GM18498 (cell line): ENCODE measurements around the gene UBXN6.
A peak's percentile ranks its signal among the peaks of the same experiment; 100 is the strongest.

Experiments
- ATAC-seq: cut with Tn5 transposase; IDR thresholded peaks from one replicate; pipeline ENCODE4 v1.9.1; 2021; ENCODE audit warnings: mild to moderate bottlenecking, moderate library complexity; ENCODE audit not compliant: unreplicated experiment

The UBXN6 gene

DNA sequence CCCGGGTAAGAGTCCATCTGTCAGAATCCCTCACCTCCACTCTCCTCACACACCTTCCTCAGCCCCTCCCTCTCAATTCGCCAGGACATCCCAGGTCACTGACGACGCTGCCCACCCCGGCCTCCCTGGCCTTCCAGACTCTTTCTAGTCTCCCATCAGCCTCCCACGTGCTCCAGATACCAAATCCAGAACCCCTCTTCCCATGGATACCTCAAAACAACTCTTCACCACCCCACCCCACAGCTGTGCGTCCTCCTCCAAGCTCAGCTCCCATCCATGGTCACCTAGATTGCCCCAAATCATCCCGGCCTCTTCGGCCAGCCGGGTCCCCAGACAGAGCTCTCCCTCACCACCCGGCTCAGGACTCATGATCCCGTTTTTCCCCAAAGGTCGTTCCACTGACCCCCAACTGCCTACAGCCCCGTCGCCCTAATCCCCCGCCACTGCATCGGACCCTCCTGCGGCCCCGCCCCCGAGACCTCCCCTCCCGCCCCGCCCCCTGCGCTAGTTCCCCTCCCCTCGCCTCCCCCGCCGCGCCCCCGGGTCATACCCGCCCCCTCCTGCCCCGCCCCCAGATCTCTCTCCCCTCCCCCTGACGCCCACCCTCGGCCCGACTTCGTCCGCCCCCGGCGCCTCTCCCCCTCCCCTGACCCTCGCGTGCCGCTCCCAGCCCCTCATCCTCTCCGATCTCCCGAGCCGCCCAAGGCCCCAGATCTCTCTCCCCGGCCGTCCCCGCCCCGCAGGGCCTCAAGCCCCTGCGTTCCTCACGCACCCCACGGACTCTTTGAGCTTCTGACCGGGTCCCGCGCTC lies 546 bp downstream of the UBXN6 start:
- peak; percentile 9 for ATAC-seq

DNA sequence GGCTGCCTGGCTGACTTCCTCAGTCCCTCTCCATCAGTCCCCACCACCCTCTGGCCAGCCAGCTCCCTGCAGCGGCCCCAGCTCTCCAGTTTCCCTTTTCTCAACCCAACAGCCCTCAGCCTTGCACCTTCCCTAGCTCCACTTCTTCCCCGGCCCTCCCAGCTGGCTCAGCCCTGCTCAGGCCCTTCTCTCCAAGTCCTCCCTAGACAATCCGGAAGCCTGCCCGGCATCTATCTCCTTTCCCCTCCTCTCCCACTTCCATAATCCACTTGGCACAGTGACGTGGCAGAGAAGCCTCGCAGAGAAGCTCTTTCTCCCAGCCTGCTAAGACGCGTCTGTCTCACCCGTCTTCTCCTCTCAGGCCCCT lies 1.1 kb downstream of the UBXN6 start:
- ATAC-seq = no peak

DNA sequence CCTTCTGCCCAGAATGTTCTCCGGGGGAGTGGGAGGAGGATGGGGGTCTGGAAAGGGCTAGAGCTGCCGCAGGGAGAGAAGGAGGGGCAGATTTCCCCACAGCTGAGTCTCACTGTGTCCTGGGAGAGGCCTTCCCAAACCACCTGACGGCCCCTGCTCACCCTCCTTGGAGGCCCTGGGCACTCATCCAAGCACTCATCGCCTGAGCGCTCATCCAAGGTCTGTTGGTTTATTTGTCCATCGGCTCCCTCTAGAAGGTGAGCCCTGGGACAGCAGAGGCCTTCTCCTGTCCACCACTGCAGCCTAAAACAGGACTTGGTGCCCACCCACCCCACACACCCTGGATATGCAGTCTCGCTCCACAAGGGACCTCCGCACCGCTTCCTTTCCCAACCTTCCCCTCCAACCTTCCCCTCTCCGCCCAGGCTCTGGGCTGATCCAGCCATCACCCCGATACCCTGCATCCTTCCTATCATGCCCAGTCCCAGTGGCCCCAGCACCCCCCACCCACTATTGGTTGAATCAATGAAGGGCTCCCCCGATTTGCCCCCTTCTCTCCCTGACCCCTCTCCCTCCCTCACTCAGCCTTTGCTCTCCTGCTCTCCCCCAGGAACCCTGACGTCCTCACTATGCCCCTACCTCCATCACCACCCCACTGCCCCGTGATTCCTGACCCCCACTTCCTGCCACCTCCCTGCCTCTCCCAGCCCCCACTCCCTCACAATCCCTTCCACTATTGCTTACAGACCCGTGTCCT lies 1.7 kb downstream of the UBXN6 start:
- ATAC-seq = no peak

DNA sequence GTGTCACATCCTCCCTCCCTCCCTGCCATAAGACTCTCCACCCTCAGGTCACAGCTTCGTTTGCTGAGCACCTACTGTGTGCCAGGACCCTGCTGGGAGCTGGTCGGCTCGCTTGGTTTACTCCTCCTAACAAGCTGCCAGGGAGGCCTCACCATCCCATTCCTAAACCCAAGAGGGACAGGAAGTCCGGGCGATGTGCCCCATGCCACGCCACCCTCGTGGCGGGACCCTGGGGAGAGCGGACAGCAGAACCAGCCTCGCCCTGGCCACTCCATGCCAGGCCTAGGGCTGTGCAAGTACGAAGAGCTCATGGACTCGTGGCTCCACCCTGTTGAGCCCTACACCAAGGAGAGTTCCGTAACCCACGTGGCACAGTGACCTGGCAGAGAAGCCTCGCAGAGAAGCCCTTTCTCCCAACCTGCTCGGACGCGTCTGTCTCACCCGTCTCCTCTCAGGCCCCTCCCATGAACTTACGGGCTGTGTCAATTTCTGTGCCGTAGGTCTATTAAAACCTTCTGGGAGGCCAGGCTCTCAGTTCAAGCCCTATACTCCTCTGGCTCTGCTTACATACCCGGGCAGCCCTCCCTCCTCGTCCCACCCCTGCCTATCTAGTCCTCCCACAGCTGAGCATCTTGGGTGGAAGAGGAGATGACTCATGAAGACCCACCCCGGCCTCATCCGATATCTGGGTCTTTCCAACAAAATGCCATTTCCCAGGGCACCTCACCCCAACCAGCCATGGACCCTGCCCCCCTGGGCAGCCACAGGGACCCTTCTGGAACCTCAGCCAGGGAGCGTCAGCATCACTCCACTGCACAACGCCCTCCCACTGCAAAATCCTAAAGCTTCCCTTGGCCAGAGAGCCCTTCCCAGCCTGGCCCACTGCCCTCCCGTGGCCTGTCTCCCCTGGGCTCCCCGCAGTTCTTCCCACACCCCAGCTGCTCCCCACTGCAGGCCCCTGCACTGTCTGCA lies 2.6 kb downstream of the UBXN6 start:
- no peak for ATAC-seq

DNA sequence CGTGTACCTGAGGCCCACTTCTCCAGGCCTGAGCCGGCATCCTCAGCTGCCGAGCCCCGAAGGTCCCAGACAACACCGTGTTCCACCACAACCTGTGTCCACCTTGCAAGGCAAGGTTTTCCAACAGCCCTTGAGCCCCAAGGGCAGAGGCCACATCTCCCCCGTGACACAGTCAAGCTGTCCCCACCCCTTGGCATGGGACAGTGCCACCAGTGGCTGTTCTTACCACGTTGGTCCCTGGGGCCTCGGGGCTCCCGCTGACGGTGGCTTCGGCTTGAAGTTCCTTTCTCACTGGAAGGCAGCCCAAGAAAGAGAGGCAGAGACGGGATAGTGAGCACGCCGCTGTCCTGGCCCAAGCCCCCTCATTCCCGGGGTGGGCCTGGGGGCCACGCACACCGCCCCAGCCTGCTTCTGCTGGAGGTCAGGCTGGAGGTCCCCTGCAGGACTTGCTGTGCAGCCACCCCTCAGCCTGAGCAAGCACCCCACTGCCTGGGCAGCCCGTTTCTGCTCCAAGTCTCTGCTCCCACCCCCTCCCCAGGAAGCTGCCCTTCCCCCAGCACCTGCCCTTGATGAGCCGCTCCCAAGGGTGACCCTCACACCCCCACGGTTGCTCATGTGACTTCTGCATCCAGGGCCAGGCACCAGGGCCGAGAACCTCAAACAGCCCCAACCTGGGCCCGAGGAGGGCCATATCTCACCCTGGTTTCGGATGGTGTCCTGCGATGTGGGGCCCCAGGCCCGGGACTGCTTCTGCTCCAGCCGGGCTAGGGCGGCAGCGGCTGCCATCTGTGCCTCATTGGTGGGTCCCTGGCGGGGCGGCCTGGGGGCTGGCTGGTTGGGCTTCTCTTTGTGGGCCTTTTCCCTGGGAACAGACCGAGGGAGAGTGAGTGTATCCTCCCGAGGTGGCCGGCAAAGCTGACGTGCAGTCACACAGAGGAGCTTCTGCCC lies 4.1 kb downstream of the UBXN6 start:
- ATAC-seq = no peak

DNA sequence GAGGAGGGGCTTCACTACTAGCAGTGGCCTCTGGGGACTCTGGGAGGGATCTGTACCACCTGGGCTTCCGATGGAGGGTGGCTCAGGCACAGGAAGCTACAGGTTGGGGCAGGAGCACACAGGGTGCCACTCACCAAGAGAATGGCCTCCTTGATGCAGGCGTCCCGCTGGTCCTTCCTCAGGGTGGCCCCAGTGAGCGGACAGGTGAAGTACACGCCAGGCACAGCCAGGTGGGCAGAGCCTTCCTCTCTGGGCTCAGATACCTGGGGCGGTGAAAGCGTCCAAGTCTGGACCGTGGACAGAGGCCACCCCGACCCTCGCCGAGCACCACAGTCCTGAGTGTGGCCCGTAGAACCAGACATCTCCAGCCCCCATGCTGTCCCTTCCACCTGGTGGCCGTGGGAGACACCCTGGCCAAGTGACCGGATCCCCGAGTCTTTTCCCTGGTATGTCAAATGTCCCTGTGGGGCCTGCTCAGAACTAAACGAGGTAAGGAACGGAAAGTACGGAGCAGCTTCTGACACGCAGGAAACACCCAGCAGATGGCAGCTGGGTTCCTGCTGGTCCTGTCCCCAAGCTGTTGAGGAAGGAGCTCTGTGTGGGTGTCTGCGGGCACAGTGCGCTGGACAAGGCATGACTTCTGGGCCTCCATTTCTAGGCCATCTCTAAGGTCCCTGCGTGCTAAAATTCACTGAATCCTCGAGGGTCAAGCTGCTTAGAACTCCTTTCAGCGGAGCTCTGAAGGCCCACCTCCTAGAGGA lies 5.2 kb downstream of the UBXN6 start:
- no peak for ATAC-seq

DNA sequence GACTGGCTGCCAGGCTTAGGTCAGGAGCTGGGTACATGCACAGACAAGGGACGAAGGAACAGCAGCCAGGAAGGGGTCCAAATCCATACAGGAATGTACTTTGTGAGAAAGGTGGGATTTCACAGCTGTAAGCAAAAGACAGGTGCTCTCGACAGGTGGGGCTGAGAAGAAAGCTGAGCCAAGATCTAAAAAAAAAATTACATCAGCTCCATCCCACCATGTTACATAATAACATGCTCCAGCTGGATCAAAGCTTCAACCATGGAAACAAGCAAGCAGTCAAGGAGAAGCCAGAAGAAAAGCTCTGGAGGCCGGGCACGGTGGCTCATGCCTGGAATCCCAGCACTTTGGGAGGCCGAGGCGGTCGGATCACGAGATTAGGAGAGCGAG lies 8.0 kb downstream of the UBXN6 start:
- no peak for ATAC-seq

DNA sequence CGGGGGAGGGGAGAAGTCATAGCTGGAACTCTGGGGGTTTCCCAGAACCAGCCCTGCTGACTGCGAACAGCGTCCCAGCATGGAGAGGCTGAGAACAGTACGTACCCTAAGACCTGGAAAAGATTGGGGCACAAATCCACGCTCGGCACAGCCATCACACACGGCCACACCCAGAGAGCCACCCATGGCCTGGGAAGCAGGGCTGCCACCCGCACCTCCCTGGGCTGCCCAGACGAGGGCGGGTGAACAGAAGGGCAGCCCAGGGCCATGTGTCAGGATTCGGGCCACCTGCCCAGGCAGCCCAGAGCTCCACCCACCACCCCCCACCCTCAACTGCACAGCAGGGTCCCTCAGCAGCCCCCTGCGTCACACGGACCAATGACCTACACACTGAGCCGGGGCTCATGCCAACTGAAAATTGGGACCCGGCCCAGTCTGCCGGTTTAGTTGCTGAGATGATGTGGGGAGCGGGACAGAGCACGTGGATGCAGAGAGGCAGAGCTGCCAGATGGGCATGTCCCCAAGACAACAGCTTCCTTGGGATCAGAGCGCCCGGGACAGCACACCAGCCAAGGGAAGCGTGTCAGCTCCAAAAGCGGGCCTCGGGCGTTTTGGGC lies 8.5 kb downstream of the UBXN6 start:
- no peak for ATAC-seq

DNA sequence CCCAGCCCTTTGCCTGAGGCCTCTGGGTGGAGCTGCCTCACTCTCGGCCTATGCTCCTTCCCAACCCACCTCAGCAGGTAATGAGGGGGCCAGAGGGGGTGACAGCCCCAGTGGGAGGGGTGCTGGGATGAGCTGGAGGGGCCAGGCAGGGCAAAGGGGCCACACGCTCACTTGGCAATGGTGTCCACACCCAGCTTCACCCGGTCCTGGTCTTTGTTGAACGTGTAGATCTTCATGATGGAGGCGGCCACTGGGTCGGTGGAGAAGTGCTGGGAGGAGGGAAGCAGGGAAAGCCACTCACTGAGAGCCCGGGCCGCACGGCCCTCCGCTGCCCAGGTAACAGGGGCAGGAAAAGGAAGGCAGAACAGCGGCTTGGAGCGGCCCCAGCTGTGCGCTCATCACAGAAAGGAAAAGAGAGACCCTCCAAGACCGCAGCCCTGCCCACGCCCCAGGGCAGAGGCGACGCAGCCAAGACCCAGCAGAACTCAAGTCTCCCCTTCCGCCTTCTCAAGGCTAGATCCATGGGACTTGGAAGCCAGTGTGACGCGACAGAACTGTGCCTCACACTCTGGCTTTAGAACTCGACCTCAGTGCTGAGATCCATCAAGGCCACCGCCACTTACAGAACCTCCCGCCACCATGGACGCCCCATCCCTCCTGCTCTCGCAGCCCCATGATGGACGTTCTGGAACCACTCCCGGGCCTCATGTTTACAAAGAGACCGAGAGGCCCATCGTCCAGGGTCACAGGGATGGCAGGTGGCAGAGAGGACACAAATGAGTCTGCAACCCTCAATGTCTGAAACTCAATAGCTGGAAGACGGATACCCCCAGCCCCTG lies 9.2 kb downstream of the UBXN6 start:
- no peak for ATAC-seq

DNA sequence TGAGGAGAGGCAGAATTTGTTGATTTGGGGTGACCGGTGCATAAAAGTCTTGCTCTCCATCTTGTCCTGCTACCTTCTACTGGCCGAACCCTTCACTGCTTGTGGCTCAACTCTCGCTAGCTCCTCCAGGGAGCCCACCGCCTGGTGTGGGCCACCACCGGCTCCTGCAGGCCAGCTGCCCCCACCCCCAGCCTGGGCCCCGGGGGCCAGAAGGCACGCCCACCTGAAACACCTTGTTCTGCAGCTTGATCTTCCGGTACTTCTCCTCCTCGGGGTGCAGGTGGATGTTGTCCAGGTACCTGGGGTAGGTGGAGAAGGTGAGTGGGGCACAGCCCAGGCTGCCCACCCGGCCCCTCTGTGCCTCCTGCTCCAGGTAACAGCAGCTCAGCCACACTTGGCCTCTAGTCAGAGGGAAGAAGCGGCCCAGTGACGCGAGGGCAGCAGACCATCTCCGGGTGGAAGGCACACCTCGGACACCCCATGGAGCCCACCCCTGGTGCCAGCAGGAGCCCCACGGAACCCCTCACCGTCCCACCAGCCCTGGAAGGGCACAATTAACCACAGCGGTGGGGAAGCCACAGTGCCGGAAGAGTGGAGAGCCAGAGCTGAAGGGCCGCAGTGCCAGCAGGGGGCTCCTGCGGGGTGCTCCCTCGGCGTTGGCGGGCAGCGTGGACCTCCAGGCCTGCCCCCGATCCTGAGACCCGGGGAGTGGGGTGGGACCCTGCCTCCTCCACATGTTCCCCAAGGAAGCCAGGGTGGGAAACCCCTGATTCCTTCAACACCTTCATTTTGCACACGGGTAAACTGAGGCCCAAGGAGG lies 10.1 kb downstream of the UBXN6 start:
- no peak for ATAC-seq

DNA sequence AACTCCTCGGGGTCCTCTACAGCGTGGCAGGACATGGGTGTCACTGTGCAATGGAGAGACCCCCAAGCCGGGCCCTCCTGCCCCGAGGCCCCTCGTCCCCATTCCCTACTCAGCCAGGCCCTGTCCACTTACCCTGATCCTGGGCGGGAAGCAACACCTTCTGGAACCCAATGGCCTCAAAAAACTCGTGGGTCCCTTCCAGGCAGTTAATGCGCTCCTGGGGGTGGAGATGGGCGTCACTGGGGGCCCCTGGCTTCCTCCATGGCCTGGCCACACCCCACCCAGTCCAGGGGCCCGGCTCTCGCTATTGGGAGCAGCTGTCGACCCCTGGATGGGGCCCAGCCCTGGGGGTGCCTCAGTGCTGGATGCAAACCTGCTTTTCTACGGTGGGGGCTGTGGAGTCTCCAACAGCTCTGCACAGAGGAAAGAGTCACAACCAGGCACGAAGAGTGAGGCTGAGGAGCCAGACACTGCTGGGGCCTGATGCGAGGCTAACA lies 10.8 kb downstream of the UBXN6 start:
- no peak for ATAC-seq

DNA sequence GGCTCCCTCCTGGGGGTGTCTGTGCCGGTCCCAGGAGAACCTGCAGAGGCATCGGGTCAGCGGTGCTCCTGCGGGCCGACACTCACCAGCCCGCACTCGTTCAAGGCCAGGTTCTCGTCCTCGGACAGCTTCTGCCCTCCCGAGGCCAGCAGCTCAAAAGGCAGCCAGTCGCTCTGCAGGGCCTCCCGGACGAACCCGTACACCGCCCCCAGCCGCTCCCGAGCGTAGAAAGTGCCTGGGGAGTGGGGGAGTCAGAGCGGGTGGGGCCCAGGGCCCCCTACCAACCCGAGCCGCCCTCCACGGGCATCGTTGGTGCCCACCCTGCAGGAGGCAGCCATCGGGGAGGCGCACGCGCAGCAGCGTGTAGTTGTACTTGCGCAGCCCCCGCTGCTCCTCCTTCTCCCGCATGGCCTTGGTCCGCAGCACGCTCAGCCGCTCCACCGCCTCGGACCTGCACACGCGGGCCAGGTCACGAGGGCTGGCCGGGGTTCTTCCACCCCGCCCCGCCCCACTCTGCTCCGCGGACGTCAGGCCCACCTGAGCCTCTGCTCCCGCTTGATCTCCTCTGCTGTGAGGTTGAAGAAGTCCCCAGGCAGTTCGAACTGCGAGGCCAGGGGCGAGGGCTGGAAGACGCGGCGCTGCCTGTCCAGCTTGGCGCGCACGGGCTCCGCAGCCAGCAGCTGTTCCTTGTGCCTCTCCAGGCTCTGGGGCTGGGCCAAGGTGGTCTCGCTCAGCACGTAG lies 11.5 kb downstream of the UBXN6 start:
- ATAC-seq = no peak

DNA sequence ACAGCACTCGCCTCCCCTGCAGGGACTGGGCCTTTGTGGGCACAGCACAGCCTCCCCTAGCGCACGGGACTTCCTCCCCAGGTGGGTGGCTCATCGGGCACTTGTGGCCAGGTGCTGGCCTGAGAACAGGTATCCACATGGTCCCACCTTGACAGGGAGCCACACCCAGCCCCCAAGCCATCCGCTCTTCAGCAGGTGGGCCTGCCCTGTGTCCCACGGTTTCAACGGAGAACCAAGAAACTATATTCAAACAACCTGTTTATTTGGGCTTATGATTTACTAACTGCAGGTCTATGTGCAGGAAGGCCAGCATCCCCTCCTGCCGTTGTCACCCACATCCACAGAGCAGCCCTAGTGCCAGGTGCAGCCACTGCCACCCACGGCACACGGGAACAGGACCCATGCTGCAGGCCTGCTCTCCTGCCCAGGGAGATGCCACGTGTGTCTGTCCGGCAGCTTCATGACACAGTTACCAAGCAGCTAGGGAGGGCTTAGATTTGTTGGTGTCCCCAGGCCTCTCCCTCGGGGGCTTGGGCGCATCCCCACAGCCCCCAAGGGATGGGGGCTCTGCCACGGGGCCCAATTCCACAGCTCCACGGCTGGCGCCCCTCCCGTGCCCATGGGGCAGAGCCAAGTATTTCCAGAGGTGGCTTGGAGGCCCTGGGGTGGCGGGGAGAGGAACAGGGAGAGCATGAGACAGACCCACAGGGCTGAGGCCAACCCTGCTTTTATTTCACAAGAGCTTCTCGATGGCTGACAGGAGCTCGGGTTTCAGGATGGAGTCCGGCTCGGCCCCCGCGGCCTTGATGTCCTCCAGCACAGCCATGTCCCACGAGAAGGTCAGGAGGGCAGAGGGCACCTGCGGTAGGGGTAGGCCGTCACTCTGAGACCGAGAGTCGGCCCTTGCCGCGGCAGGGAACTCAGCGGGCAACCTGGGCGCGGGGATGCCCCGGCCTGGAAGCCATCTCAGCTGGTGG lies 12.5 kb downstream of the UBXN6 start:
- ATAC-seq = no peak

DNA sequence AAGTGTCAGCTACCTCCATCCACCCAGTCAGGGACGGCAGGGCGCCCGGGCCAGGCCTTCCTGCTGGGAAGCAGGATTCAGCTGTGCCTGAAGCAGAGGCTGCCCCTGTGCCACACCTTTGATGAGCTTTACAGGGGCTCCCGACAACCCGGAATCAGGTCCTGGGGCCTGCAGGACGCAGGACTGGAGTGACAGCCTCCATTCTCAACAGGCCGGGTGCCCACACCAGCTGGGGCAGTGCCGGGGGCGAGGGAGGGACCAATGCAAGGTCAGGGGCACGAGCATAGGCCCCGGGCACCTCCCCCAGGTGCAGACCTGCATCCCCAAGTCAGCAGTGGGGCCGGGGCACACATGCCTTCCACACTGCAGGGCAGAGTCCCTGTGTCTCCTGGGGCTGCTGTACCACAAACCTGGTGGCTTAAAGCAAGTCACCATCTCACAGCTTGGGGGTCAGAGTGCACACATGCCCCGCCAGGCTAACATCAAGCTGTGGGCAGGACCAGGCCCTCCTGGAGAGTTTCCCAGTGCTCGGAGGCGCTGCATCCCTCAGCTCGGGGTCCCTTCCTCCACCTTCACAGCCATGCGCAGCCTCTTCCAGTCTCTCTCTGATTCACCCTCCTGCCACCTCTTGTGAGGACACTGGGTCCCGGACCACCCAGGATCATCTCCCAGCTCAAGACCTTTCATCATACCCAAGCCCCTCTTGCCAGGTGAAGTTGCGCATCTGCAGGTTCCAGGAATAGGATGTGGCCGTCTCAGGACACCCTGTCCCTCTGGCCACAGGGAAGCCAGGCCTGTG lies 13.4 kb downstream of the UBXN6 start:
- no peak for ATAC-seq
